GM12801 (cell line): Measurements from ENCODE around the gene FAM234A.

ENCODE experiments used
- CTCF ChIP-seq: IDR thresholded peaks from one replicate; pipeline ENCODE4 v1.5.1; 2011; ENCODE audit warnings: control low read depth; ENCODE audit not compliant: insufficient read length; ENCODE audit errors: extremely low read depth

FAM234A gene

DNA sequence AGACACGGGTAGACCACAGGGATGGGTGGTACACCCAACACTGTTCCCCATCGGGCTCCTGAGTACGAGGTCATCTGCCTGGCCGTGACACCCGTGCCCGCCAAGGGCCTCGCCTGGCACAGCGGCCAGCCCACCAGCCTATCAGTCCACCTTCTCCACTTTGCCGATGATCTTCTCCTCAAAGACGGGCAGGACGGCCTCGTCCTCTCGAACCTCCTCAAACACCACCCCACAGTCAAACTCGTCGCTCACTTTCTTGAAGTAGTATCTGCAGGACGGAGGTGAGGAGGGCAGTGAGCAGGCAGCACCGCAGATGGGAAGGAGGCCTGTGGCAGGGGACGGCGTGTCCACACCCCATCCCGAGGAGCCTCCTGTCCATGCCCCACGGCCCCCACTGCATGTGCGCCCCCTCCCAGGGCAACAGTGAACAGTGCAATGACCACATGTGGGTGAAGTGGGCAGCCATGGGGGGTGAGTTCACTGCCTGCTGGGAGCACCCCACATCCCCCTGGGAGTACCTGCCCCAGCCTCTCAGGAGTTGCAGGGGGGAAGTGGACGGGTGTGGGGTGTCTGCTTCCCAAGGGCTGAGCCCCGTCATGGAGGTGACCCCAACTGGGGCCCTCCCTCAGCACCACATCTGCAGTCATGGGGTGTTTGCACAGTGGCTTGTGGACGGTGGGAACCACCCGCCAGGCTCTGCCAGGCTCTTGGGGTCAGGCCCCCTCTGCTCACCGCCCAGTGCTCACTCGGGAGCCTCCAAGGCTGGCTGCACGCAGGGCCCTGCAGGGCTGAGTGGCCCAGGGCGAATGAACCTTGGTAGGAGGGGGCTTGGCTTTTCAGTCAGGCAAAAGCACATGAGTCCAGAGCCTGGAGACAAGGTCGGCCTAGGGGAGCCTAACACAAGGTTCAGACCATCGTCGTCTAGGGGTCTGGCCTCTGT lies 53.6 kb downstream of the FAM234A start:
- no peak for TF ChIP-seq CTCF

- no peak for TF ChIP-seq CTCF
Measured at GRCh38 chr16:289395-289997, 54.9 kb downstream of the FAM234A start.

GRCh38 chr16:290015-290680 lies 55.5 kb downstream of the FAM234A start:
- TF ChIP-seq CTCF, result no peak

GRCh38 chr16:290681-291405 lies 56.2 kb downstream of the FAM234A start:
- TF ChIP-seq CTCF, result no peak

DNA sequence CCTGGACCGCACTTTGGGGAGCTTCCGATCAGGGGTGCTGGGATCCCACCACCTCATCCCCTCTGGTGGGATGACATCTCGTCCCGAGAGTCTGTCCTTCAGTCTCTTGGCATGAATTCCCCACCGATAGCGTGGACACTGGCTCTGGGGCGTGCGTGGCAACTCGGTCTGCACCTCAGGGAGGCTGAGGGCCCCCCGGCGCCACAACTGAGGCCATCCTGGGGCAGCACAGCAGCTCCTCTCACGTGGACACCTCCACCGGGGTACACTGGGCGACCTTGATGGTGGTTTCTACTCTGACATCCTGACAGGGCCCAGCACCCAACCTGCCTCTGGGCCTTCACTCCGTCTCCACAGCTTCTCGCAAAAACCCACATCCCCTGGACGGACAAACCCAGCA lies 56.9 kb downstream of the FAM234A start:
- TF ChIP-seq CTCF, result no peak

GRCh38 chr16:293043-293775 lies 58.6 kb downstream of the FAM234A start:
- TF ChIP-seq CTCF, result no peak

DNA sequence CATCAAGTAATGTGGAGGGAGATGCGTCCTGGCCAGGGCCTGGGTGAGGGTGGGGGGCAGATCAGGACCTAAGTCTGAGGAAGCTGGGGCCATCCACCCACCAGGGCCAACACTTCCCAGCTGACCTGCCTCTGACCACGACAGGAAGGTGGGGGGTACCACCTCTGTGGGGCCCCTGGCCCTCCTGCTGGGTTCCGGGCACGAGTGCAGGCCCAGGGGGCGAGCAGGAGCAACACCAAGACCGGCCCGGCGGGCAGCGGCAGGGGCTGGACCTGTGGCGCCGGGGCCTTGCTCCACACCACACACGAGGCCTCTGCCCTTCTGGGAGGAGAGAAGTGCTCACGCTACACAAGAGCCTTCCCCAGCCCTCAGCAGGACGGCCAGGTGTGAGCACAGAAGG lies 61.7 kb downstream of the FAM234A start:
- no peak for TF ChIP-seq CTCF
